Activated CD4-positive, alpha-beta T cell treated with anti-CD3 and anti-CD28 coated beads for 48 hours (primary cell): Measurements from ENCODE around the gene CHCHD3.

Experiments used
- DNase-seq: peaks from one replicate; pipeline ENCODE4 v3.0.0-alpha.2; 2020

The CHCHD3 gene

DNA sequence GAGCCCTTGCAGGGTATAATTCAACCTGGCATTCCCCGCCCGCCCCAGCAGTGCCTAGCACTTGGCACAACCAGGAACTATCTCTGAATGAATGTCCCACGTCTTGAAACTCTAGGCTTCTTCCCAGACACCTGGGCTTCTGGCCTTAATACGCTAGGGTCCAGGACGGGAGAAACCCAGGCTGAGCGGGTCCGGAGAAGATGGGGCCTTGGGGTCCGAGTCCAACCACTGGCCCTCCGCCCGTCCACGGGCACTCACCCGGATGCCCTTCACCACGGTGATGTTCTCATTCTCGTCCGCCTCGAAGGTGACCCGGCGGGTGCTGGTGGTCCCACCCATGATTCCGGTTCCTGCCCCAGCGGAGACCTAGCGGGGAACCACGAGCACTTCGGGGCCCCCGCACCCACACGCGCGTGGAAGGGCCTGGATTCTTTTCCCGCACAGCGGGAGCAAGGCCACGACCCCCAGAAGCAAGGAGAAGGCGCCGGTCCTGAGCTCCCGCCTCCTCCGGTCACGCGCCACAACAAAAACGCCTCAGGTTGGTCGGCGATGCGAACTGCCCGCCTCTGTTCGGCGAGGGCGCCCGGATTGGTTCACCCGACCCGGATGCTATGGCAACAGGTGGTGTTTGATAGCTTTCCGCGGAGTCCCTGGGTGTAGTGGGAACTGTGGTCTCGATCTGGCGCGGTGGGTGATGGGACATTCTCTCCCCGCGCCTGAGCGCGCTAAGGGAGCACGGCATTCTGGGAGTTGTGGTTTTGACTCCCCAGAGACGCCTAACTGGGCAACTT is at the start of gene CHCHD3:
CHCHD3 (minus strand) TSS at position 492 of the 791 bp plus-strand sequence; CDS start at position 339, 153 bp downstream.
- DNase-seq: peak; percentile 97

DNA sequence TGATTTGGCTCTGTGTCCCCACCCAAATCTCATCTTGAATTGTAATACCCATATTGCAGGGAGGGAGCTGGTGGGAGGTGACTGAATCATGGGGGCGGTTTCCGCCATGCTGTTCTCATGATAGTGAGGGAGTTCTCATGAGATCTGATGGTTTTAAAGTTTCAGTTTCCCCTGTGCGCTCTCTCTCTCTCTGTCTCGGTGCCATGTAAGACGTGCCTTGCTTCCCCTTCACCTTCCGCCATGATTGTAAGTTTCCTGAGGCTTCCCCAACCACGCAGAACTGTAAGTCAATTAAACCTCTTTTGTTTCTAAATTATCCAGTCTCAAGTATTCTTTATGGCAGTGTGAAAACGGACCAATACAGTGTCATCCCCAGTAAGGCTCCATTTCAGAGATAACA is 48.3 kb upstream of the CHCHD3 start:
- no peak for DNase-seq

DNA sequence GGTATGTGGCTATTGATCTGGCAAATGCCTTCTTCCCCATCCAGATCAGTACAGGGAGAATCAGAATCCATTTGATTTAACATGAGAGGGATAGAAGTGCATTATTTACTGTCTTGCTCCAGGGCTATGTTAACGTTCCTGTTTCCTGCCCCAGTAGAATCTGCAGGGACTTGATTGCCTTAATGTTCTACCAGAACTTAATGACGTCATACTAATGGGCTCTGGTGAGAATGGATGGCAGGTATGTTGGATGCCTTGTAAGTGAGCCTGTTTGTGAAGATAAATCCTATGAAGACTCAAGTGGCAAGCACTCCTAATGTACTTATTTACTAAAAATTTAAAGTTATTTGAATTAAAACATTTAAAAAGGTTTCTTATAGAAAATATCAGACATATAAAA is 44.5 kb upstream of the CHCHD3 start:
- no peak for DNase-seq

DNA sequence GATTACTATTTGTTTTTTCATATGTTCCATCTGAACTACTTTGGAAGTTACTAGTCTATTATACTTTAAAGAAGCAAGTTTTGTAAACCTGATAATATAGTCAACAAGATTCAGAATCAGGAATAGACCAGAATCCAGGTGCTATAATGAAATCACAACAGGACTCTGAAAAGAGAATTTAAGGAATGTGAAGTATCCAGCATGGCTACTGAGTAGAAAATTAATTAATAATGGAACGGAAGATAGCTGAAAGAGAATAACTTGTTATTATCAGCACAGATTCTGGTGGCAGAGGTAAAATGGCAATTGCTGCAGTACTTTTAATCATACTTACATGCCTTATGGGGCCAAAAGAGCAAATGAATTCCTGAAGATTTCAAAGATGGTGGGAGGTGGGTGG is 43.1 kb upstream of the CHCHD3 start:
- no peak for DNase-seq

DNA sequence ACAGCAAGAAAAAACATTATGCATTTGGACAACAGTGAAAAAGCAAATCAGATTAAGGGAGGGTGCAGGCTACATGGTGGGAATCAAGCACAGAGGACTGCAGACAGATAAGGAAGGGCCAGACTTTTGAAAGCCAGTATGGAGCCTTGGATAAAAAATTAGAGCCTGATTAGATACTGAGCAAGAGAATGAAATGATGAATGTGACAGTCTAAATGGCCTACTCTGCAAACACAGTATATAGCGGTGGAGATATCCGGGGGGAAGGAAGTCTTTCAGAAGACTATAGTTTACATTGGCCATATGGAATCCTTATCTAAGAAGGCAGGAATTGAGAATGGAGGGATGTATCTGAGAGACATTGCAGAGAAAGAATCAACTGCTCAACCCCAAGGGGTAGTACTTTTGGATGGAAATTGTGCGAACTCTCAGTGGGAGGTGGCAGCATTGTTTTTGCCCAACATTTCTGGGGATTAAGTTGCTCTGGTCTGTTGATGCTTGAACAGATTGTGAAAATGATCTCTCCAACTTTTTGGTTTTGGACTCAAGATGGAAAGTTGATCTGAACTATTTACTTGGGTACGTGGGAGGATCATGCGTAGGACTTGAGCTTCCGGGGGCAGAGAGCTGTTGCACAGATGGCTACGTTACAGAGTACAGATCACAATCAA is 39.4 kb upstream of the CHCHD3 start:
- DNase-seq: no peak

DNA sequence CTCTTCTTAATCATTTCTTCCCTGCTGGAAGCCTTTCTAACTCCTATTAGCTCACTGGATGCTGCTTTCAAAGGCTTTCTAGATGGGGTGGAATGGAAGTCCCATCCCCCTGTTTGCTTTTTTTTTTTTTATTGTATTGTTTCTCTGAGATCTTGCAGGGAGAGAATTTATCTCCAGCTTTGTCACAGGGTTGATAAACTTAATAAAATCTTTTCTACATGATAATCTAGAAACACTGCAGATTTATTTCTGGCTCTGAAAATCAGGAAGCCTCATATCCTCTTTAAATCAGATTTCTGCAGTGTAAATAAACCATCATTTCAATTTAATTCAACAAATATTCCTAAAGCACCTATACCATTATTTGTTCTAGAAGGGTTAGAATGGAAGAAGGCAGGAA is 37.2 kb upstream of the CHCHD3 start:
- no peak for DNase-seq

DNA sequence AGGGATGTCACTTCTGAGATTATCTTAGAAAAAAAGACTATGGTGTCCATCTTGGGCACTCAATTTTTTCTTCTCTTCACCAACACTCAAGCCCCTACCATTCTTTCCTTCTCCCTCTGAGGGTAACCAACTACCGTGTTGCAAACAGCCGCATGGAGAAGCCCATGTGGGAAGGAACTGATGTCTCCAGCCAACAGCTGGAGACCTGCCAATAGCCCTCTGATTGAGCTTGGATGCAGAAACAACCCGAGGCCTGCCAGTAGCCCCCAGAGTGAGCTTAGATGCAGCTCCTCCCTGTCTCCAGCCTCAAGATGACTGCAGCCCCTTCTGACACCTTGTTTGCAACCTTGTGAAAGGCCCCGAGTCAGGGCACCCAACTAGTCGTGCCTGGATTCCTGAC is 36.4 kb upstream of the CHCHD3 start:
- no peak for DNase-seq

DNA sequence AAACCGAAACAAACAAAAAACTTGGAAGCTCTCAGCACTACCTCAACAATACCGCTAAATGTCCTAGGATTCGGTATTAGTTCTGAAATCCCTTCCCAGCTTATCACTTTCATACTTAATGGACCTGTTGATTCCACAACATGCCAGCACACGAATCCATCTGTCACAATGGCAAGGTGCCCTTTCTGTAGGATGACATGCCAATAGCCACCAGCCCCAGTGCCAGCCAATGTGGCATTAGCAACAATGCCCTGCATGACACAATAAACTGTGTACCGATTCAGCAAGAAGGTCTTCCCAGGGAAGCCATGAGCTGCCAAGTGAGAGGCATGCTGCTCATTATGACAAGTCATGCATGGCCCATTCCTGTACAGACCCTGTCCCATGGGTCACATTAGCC is 35.6 kb upstream of the CHCHD3 start:
- no peak for DNase-seq

DNA sequence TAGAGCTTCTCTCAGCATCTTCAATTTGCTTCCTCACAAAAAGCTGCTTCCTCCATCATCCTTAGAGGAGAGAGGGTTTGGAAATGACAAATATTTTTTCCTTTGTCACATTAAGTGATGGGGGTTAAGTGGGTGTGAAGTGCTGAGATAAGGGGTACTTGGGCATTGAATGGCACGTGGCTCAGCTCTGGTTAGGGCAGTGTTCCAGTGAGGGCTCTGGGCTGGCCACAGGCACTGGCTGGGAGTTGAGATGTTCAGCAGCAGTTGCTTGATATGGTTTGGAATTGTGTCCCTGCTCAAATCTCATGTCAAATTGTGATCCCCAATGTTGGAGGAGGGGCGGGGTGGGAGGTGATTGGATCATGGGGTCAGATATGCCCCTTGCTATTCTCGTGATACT is 33.7 kb upstream of the CHCHD3 start:
- no peak for DNase-seq

DNA sequence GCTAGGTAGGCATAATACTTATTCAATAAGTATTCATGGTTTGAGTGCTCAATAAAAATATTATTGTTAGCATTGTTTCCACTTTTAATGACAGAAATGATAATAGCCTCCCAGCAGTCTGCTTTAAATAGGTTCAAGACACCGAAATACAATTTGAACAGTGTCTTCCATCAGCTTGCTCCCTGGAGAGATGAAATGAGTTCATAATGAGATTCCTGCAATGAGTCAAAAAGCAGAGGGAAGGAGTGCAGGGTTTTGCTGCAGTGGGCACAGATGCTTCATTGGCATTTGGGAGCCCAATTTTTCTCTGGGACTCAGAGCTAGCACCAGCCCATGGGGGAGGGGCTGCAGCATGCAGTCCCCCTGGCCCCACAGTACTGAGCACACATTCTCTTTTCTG is 32.6 kb upstream of the CHCHD3 start:
- DNase-seq: no peak

DNA sequence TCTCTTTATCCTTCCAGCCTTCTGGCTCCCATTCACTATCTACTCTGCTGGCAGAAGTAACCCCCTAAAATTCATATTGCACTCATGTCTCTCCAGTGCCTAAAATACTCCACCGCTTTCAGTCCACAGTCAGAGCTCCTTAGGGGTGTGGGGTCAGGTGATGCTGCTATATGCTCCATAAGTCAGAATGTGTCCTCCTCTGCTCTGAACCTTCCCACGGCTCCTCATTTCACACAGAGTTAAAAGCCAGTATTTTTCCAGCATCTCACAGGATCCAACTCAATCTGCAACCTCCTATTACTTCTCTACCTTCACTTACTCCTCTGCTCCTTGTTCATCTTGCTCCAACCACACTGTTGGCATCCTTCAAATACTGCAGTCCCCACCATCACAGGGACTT is 31.1 kb upstream of the CHCHD3 start:
- no peak for DNase-seq

DNA sequence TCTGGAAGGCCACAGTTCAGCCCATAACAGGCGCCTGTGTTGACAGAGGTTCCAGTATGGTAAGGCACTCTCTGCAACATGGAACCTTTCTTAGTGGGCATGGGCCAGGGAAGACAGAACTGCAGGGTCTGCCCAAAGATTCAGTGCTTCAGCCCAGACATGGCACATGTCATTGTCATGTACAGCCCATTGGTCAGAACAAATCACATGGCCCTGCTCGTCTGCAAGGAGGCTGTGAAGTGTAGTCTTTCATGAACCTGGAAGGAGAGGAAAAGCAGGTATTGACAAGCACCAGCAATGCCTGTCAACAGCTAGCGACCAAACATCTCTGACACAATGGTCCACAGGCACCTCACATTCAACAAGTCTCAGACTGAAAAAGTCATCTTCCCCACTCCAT is 30.4 kb upstream of the CHCHD3 start:
- no peak for DNase-seq

DNA sequence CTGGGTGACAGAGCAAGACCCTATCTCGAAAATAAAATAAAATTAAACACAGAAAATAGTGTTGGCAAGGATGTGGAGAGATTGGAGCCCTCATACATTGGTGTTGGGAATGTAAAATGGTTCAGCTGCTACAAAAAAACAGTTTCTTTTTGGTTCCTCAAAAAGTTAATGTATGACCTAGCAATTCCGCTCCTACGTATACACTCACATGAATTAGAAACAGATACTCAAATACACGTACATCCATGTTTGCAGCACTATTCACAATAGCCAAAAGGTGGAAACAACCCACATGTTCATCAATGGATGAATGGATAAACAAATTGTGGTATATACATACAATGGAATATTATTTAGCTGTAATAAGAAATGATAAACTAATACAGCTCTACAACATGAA is 28.4 kb upstream of the CHCHD3 start:
- no peak for DNase-seq

DNA sequence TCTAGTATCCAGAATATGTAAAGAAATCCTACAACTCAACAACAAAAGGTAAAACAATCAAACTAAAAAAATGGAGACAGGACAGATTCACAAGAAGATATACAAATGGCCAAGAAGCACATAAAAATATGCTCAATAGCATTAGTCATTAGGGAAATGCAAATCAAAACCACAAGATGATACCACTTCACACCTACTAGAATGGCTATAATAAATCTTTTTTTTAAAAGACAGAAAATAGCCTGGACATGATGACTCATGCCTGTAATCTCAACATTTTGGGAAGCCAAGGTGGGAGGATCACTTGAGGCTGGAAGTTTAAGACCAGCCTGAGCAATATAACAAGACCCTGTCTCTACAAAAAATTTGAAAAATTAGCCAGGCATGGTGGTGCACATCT is 27.9 kb upstream of the CHCHD3 start:
- DNase-seq: no peak

DNA sequence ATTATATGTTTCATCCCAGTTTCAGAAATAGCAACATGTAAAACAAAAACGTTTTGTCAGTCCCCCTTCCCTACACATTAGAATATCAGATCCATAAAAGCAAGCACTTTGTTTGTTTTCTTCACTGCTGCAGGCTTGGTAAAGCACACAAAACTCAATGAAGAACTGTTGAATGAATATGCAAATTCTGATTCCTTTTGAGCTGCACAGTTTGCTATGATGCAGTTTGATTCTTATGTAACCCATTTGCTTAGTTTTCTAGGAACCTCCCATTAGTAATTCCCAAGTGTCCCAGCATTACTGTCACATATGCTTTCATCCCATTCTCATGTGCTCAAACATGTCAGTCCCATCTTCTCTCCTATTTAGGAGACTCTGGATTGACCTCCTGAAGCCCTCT is 26.1 kb upstream of the CHCHD3 start:
- DNase-seq: no peak

DNA sequence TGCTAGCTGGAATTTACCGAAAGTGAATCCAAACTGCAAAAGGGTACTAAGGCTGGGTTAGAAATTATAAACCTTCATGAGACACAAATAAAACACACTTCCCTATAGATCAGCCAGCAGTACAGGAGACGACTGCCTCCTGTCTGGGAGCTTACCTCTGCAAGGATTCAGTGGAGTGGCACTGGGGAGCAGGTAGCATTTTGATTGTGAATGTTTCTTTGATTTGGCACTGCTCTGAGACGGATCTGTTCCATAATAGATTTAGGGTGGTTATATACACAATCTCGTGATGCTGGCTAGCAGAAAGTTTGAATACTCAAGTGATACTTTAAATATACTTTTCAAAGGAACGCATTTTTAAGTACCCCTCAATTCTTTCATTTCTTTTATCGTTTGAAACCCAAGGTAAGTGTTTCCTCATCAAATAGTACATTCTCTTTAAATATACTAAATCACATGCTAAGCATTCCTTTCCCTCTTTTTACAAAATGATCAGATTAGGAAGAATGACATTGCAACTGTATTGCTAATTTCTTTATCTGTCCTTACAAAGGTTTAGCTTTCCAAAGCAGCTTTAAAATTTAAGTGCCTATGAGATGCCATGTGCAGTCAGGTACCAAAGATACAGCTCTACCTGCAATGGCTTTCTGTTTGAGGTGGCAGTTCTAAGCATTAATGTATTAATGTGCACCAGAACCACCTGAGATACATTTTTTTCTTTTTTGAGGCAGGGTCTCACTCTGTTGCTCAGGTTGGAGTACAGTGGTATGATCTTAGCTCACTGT is 20.6 kb upstream of the CHCHD3 start:
- no peak for DNase-seq

DNA sequence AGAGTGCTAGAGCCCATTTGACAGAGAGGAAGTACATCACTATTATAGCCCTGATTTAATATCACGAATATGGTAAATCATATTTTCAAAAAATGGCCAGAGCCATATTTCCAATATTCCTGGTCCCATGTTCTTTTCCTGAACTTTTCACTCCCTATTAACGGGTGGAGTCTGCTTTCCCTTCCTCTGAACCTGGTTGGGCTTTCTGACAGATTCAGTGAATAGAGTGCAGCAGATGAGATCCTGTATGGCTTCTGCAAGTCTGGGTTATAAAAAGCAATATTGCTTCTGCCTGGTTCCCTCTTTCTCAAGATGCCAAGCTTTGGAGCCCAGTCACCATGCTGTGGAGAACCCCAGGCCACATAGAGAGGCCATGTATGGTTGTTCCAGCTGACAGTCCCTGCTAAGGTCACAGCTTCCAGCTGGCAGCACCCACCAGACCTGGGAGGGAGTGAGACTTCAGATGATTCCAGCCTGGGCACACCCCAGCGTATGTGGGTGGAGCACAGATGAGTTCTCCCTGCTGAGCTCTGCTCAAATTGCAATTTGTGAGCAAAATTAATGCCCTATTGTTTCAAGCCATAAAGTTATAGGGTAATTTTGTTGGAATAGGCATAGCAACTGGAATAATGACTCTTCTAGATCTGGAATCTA is 17.9 kb upstream of the CHCHD3 start:
- DNase-seq: no peak

DNA sequence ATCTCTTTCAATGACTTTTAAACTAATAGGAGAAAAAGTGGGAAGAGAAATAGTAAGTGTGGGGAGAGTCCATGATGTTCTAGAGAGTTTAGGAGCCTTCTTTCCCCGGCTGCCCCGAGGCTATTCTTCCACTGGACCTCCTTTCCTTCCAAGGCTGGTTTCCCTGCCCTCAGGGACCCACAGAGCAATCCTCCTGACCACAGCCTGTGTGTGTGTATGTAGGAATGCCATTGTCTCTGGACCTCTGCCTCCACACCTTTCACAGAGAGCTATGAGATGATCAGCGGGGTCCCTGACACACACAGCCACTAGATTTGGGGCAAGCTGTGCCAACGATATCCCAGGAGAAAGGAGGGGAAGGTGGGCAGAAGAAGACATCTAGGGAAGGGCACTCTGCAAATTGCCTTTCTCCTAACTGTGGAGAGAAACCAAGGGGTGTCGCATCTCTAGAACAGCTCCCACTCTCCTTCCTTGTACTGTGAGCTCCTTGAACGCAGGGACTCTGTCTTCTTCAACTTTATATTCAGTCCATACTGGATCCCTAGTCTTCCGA is 13.3 kb upstream of the CHCHD3 start:
- no peak for DNase-seq

DNA sequence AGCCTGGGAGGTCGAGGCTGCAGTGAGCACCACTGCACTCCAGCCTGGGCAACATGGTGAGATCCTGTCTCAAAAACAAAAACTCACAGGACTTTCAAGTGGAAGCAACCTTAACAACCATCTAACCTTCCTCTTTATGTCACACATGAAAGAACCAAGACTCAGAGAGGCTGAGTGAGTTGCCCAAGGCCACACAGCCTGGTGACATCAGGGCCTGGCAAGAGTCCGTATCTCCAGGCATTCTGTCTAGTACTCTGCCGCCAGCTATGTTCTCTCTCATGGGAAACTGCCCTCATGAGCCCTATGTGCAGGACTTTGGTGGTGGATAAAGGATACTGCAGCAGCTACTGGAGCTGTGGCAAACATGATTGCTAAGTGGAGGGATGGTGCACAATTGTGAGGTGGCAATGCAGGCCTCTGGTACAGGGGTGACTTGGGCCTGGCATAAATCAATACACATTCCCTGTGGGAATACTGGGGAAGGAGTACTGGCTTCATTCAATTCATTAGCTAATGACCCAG is 10.1 kb upstream of the CHCHD3 start:
- DNase-seq: no peak

DNA sequence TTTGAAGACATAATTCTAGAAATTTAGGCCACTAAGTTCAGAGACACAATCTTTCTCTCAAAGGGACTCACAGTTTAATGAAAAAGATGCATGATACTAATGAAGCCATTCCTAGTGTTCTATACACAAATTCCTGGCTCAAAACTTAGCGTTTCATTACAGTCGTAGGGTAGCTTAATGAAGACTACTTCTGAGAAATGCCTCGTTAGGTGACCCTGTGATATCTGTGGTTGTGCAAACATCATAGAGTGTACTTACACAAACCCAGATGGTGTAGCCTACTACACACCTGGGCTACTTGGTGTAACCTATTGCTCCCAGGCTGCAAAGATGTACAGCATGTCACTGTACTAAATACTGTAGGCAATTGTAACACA is 488 bp upstream of the CHCHD3 start:
- DNase-seq: no peak

DNA sequence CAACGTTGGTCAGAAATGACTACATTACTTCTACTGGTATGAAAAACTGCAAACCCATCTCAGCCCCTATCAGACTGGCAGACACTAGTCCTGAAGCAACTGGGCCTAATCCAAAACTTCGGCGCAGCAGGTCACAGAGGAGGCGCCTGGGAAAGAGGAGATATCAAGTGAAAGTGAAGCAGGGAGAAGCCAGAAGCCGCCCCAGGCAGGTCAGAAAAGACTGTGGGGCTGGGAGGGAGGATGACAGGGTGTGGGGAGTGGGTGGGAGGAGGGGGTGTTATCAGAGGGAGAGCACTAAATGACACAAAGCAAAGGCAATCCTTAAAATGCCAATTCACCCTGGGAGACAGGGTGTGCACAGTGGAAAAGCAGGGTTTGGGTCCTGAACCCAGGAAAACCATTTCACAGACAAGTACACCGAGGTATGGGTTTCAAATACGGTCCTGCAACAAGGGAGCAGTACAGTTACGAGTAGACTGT is 731 bp downstream of the CHCHD3 start:
- peak; percentile 22 for DNase-seq

DNA sequence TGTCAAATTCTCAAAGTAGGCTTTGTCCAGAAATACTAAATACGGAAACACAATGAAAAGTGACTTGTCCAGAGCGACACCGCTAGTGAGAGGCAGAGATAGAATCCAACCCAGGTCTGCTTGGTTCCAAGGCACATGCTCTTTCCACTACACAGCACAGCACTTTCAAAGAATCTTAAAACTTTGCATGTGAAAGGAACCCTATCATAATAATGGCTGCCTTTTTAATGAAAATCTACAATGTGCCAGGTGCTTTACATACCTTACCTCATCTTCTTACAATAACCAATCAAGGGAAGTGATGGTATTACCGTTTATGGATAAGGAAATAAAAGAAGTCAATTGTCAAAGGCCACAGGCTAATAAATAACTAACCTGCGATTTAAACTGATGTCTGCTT is 2.6 kb downstream of the CHCHD3 start:
- no peak for DNase-seq

DNA sequence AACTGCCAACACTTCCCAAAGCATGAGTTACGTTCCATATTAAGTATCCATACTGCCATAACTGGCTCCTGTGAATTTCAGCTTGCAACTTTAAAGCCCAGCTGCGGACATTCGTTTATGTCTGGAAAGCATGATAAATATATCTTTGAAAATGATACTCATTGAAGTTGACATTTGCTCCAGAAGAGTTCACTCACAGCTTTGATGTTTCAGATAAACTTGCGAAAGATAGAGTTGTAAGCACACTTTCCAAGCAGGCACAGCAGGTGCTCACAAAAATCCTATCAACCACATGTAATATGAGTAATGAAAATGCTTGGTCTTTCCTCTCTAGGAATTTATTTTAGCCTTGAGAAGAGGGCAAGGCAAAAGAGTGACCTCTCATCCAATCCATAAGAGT is 4.5 kb downstream of the CHCHD3 start:
- no peak for DNase-seq
